ENCODE results near the gene SUGCT. TPM values are rescaled to one million over a fixed set of nuclear protein-coding genes. Genes with fewer than 3 reads are reported as not detected.

Gene SUGCT
- total and polyA plus RNA-seq, 8 donors, result 2.0 to 4.2 (median 2.9) TPM

GRCh38 chr7:40356312-40356711, 221.5 kb downstream of the SUGCT start:
- Histone ChIP-seq H3K4me3 (no peak overlapping the region), H3K36me3 (no peaks in the 10 kb centered on the region), H3K4me1 (no peaks in the 10 kb centered on the region), H3K27ac (no peak overlapping the region), H3K27me3 (no peaks in the 10 kb centered on the region), H3K9me3 (no peaks in the 10 kb centered on the region)
- TF ChIP-seq CTCF (IDR thresholded peaks at IDR 0.05), result no peak
- ATAC-seq (no peak), DNase-seq (no peak)
- intact Hi-C loops (cut with DNase I), result no loop called here

- TF ChIP-seq CTCF (IDR thresholded peaks at IDR 0.05), result no peak
- peak in 1 of 4 donors; percentile 33 for DNase-seq
- Histone ChIP-seq H3K36me3 (no peaks in the 10 kb centered on the region), H3K27ac (no peak overlapping the region), H3K9me3 (no peaks in the 10 kb centered on the region), H3K27me3 (no peaks in the 10 kb centered on the region), H3K4me3 (no peak overlapping the region), H3K4me1 (no peaks in the 10 kb centered on the region)
- intact Hi-C loops (cut with DNase I), result no loop called here
- no peak for ATAC-seq
Observed at GRCh38 chr7:40356871-40357709, 222.3 kb downstream of the SUGCT start.

- Histone ChIP-seq H3K9me3 (no peaks in the 10 kb centered on the region), H3K36me3 (no peaks in the 10 kb centered on the region)
Observed at GRCh38 chr7:40369641-40370277, 235.0 kb downstream of the SUGCT start.

GRCh38 chr7:40371806-40372440, 237.1 kb downstream of the SUGCT start:
- no peaks in the 10 kb centered on the region for H3K36me3 ChIP-seq
- no peaks in the 10 kb centered on the region for H3K9me3 ChIP-seq
- intact Hi-C loops (cut with DNase I), result no loop called here
- no peak overlapping the region for H3K4me3 ChIP-seq
- H3K27ac ChIP-seq, result no peak overlapping the region
- no peak for TF ChIP-seq CTCF (IDR thresholded peaks at IDR 0.05)
- H3K27me3 ChIP-seq, result no peaks in the 10 kb centered on the region
- ATAC-seq (no peak), DNase-seq (no peak)
- H3K4me1 ChIP-seq, result no peaks in the 10 kb centered on the region

More at GRCh38 chr7:40369641-40370277, 235.0 kb downstream of the SUGCT start:
- no peak for TF ChIP-seq CTCF (IDR thresholded peaks at IDR 0.05)
- H3K4me3 ChIP-seq, result no peak overlapping the region
- H3K27ac ChIP-seq, result no peak overlapping the region
- intact Hi-C loops (cut with DNase I), result no loop called here
- no peaks in the 10 kb centered on the region for H3K4me1 ChIP-seq
- ATAC-seq (no peak), DNase-seq (no peak)
- H3K27me3 ChIP-seq, result no peaks in the 10 kb centered on the region

- Histone ChIP-seq H3K4me3 (no peak overlapping the region), H3K36me3 (no peaks in the 10 kb centered on the region), H3K4me1 (no peaks in the 10 kb centered on the region), H3K27me3 (no peaks in the 10 kb centered on the region), H3K9me3 (peaks cover 0 to 13% of the 10 kb centered on the region in 2 donors), H3K27ac (no peak overlapping the region)
- ATAC-seq (no peak), DNase-seq (no peak)
- intact Hi-C loops (cut with DNase I), result no loop called here
- no peak for TF ChIP-seq CTCF (IDR thresholded peaks at IDR 0.05)
Observed at GRCh38 chr7:40374575-40374974, 239.8 kb downstream of the SUGCT start.

Measured in left lung (tissue), 10 donors.